22Rv1 (cell line): ENCODE data around the gene ARHGAP9.

Experiments used
- ZFX ChIP-seq: fragments of 450-650 bp; IDR thresholded peaks from 2 replicates; pipeline ENCODE4 v1.6.1; 2017; ENCODE audit warnings: antibody characterized with exemption, borderline replicate concordance
- TF ChIP-seq, protein P1 (sequence below): fragments of 450-650 bp; IDR thresholded peaks from 2 replicates; pipeline ENCODE4 v1.5.1; 2017; ENCODE audit warnings: mild to moderate bottlenecking

DNA sequence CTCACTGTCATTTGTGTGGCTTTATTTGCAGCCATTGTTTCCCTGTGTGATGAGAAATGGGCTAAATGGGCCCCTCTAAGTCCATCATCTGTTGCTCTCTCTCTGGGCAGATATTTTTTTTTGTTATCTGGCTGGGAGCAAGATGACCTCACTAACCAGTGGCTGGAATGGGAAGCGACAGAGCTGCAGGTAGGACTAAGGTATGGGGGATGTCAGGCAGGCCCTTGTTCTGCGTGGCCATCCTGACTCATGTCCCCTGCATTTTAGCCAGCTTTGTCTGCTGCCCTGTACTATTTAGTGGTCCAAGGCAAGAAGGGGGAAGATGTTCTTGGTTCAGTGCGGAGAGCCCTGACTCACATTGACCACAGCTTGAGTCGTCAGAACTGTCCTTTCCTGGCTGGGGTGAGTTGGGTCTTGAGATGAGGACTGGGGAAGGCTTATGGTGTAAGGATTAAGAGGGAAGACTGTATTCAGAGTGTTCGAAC lies 9.5 kb upstream of the ARHGAP9 start:
- TF ChIP-seq, protein P1, sequence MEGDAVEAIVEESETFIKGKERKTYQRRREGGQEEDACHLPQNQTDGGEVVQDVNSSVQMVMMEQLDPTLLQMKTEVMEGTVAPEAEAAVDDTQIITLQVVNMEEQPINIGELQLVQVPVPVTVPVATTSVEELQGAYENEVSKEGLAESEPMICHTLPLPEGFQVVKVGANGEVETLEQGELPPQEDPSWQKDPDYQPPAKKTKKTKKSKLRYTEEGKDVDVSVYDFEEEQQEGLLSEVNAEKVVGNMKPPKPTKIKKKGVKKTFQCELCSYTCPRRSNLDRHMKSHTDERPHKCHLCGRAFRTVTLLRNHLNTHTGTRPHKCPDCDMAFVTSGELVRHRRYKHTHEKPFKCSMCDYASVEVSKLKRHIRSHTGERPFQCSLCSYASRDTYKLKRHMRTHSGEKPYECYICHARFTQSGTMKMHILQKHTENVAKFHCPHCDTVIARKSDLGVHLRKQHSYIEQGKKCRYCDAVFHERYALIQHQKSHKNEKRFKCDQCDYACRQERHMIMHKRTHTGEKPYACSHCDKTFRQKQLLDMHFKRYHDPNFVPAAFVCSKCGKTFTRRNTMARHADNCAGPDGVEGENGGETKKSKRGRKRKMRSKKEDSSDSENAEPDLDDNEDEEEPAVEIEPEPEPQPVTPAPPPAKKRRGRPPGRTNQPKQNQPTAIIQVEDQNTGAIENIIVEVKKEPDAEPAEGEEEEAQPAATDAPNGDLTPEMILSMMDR, result no peak
- TF ChIP-seq ZFX, result no peak
